Frontal cortex (tissue), 4 donors: Measurements from ENCODE around the gene ACAN. TPM values are rescaled to one million over a fixed set of nuclear protein-coding genes. Genes with fewer than 3 reads are reported as not detected.

Experiments used
- DNase-seq, 2 donors: peaks; one replicate each; pipeline ENCODE4 v3.0.0; 2012; ENCODE audit warnings: low spot score in 2 of 2
- FAIRE-seq: peaks from 2 replicates; lab custom pipeline; 2012; peaks lifted over from hg19 to GRCh38; lab: Jason Lieb, UNC
- total RNA-seq: library from RNA; depleted of rRNA; stranded (reverse); fragments of >200 nt; gene quantifications from one replicate; pipeline ENCODE4 v1.2.3, GENCODE V29; 2014
- donor health status: control.
- donor health status: control.
- donor health status: control.

ACAN gene
- total RNA-seq, 1 donor from 2014 or later: 0.41 TPM

GRCh38 chr15:88897456-88898194 lies 94.4 kb downstream of the ACAN start:
- DNase-seq (peak; percentile 50 to 74), FAIRE-seq (no peak)

- no peak for DNase-seq
Observed at GRCh38 chr15:88898736-88899135, 95.5 kb downstream of the ACAN start.

GRCh38 chr15:88899251-88899650 lies 96.0 kb downstream of the ACAN start:
- DNase-seq: no peak
- FAIRE-seq: no peak

More at GRCh38 chr15:88898736-88899135, 95.5 kb downstream of the ACAN start:
- FAIRE-seq: no peak

GRCh38 chr15:88900309-88900981 lies 97.2 kb downstream of the ACAN start:
- DNase-seq (no peak), FAIRE-seq (no peak)

GRCh38 chr15:88900982-88901418 lies 97.8 kb downstream of the ACAN start:
- FAIRE-seq (no peak), DNase-seq (no peak)

- no peak for FAIRE-seq
- no peak for DNase-seq
Observed at GRCh38 chr15:88901508-88902220, 98.4 kb downstream of the ACAN start.

GRCh38 chr15:88902221-88902835 lies 99.1 kb downstream of the ACAN start:
- DNase-seq: no peak
- FAIRE-seq: no peak

GRCh38 chr15:88902846-88903245 lies 99.6 kb downstream of the ACAN start:
- FAIRE-seq (no peak), DNase-seq (no peak)

GRCh38 chr15:88904257-88904623 lies 101.0 kb downstream of the ACAN start:
- FAIRE-seq (no peak), DNase-seq (no peak)

- peak; percentile 73 to 81 for DNase-seq
Observed at GRCh38 chr15:88904624-88905327, 101.5 kb downstream of the ACAN start.

GRCh38 chr15:88905576-88905975 lies 102.3 kb downstream of the ACAN start:
- DNase-seq: peak in 1 of 2 donors; percentile 1
- no peak for FAIRE-seq

More at GRCh38 chr15:88904624-88905327, 101.5 kb downstream of the ACAN start:
- no peak for FAIRE-seq

- DNase-seq (peak in 1 of 2 donors; percentile 0), FAIRE-seq (no peak)
Observed at GRCh38 chr15:88906130-88906529, 102.9 kb downstream of the ACAN start.

GRCh38 chr15:88906551-88906950 lies 103.3 kb downstream of the ACAN start:
- DNase-seq (peak in 1 of 2 donors; percentile 1), FAIRE-seq (no peak)

GRCh38 chr15:88907111-88907510 lies 103.9 kb downstream of the ACAN start:
- FAIRE-seq: no peak
- peak in 1 of 2 donors; percentile 4 for DNase-seq

GRCh38 chr15:88908123-88908522 lies 104.9 kb downstream of the ACAN start:
- peak in 1 of 2 donors; percentile 2 for DNase-seq
- FAIRE-seq: no peak

- FAIRE-seq (no peak), DNase-seq (peak in 1 of 2 donors; percentile 2)
Observed at GRCh38 chr15:88908697-88909621, 105.7 kb downstream of the ACAN start.

GRCh38 chr15:88909956-88910831 lies 107.0 kb downstream of the ACAN start:
- no peak for FAIRE-seq
- peak in 1 of 2 donors; percentile 4 for DNase-seq

- DNase-seq (no peak), FAIRE-seq (no peak)
Observed at GRCh38 chr15:88911766-88912118, 108.5 kb downstream of the ACAN start.
